GM21447 (cell line): Measurements from ENCODE around the gene CYP27B1.

Experiments used
- ATAC-seq: cut with Tn5 transposase; IDR thresholded peaks from one replicate; pipeline ENCODE4 v1.9.1; 2021; ENCODE audit not compliant: unreplicated experiment

Gene CYP27B1

DNA sequence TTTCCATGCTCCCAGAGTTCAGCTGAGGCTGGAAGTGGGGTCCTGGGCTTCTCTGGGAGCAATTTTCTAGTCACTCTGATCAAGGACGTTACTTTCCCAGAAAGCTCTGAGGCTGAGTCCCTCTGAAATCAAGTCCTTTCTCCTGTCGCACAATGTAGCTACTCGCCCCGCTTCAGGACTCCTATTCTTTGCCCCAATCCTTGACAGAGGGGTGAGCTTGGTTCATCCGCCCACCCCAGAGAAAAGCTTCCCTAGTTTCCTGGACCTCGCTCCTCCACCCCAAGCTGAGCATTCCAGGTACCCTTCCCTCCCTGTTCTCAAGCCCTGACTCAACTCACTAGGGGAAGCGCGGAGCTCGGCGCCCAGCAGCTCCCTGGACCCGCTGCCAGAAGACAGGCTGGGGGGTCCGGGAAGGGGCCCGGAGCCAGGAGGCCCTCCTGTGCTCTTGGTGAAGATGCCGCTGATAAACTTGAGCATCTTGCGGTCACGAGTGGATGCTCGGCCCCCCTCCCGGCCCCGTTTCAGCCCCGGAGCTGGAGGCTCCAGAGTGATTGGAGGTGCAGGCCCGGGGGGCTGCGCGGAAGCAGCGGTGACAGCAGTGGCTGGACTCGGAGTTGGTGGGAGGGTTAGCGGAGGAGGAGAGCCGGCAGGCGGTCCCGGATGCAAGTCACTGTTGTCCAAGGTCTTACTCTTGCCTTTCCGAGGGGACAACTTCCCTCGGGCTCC lies 30.0 kb downstream of the CYP27B1 start:
- no peak for ATAC-seq

DNA sequence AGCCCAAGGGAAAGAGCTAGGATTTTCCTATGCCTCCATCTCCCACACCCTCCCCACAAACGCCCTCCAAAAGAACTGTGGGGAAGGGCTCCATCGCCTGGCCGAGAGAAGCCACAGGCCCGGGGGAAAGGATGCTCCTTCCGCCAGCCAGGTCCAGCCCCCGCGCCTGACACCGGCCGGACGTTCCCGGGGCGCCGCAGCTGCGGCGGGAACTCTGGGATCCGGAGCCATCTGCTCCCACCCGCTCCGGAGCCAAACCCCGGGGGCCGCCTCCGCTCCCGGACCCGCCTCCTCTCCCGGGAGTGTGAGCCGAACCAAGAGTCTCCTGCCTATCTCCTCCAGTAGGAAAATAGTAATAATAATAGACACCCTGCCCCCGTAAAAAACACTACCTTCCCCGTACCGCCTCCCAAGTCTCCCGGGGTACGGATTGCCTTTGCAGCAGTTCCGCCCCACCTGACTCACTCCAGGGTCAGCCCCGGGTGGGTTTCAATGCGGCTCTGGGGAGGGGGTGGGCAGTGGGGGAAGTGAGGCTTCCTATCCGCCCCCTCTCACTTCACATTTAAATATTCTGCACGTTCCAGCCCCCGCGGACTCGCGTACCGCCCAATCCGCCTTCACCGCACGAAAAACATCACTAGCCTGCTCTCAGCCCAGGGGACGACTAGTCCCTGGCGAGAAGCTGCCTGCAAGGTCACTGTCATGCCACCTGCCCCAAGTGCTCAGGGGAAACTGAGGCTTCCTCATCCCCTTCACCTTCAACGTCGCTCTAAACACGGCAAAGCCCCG lies 30.7 kb downstream of the CYP27B1 start:
- no peak for ATAC-seq

DNA sequence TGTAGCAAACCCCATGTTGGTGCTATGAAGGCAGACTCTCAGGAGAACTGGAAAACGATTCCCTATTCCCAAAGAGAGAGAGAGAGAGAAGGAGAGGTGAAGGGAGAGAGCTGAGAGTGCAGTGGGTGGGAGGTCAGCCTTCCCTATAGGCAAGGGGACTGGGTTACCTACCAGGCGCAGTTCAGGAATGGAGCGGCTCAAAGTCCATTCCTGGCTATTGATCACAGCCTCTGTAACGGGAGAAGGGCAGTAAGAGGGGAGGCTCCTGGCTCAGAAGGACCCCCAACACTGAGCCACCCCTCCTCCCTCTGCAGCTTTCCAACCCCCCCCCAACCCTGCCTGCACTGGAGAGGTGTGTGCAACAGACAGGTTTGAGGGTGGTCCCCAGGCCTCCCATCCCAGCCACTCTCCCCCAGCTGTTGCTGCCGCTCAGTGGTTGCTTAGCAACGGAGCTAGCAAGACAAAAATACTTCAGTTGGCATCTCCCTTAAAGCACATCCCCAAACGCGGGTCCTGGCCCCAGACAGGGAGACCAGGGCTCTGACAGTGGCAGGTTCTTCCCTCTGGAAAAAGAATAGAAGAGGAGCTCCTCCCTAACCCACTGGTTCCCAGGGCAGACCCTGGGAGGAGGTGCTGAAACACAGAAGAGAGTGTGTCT lies 31.6 kb downstream of the CYP27B1 start:
- ATAC-seq, result no peak

DNA sequence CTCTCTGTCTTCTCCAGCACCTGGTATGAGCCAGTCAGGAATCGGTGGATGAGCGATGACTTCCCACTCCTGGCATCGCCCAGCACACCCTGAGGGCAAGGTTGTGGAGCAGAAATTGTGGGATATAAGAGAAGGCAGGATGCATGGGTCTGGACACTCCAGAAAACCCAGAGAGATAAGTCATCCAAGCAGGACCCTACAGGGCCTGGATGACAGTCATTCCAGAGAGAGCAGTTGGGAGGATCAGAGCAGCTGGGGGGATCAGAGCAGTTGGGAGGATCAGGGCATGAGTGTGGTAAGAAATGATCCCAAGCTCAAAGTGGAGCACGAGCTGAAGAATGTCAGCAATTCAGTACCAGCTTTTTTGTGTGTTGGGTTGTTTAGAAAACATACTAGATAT lies 32.3 kb downstream of the CYP27B1 start:
- ATAC-seq, result no peak

DNA sequence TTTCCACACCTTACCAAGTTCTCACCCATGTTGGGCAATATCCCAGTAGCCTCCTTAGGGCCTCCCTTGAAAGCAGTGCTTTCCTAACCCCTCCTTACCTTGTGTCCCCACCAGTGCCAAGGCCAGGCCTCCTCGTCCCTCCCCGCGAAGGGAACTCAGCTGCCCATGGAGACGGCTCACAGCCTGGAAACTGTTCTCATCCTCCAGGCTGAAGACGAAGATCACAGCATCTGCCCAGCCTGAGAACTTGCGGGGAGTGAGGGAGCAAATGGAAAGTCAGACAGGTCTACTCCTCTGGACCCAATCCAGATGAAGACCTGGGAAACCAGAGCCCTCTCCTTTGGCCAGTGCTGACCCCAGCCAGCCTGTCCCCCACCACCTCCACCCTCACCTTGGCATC lies 33.0 kb downstream of the CYP27B1 start:
- ATAC-seq, result no peak

DNA sequence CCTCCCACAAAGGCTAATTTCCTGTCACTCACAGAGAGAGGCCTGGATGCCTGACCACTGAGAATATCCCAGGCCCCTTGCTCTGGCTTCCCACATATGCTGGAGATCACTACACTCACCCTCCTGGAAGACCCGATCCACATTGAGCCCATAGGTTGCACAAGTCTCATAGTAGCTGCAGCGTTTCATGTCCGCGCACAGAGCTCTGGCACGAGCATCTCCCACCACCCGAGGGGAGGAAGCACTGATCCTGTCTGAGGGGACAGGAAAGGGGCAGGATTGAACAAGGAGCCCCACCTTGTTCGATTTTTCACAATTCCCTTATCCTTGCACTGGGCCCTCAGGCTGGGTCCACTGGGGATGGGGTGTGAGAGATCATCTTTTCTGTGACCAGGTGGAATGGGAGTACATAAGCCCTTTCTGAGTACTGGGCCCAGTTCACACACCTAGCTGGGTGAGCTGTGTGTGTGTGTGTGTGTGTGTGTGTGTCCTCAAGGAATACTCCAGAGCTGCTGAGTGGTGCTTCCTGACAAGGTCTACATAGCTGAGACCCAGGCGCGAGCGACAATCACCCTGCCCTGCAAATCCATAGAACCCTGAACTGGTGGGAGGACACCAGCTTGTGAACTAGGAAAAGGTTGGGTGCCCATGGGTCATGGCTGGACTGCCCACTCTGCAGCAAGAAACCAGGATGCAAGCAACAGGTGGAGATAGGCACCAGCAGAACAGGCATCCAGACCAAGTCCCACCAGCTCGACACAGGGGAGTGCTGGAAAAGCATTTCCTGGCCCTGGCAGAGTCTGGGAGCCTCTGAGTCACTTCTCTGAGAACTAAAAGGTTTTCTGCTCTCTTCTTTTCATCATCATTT lies 33.9 kb downstream of the CYP27B1 start:
- no peak for ATAC-seq

DNA sequence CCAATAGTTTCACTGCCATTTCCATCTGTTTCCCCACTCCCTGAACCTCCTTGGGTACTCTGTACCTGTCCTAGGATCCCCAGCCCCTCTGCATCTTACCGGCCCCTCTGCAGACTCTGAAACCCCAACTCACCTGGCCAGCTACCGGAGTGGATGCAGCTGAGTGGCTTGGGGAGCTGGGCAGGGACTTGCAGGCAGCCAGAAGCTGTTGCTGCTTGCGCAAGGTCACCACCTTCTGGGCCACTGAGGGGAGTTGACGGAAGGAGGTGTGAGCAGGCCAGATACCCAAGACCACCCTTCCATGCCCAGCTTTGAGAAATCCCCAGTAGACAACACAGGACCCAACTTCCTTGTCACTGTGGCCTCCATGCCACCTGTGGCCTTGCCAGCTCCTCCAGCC lies 34.6 kb downstream of the CYP27B1 start:
- no peak for ATAC-seq

DNA sequence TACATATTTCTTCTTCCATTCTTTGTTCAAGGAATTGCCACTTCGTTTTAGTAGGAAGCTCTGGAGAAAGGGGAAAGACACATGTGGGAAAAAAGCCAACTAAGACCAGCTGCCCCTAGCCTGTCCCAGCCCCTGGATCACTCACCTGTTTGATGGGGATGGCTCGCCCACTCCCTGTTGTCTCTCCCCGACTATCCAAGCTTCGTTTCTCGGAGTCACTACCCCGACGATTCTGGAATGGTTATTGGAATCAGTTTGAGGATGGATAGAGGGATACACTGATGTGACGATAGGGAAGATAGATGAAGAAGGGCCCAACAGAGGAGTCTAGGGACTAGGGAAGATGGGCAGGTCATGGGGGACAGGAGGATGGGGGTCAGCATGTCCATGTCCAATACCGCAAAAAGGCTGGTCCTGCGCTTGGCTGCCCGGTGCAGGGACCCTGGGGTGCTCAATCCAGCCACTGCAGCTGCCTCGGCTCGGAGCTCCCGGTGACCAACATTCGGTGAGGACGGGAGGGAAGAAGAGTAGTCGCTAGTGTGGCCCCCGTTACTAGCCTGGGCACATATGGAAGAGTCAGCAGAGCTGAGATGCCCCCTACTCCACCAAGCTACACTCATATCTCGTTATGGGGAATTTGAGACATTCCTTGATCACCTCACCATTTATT lies 35.3 kb downstream of the CYP27B1 start:
- ATAC-seq, result no peak

DNA sequence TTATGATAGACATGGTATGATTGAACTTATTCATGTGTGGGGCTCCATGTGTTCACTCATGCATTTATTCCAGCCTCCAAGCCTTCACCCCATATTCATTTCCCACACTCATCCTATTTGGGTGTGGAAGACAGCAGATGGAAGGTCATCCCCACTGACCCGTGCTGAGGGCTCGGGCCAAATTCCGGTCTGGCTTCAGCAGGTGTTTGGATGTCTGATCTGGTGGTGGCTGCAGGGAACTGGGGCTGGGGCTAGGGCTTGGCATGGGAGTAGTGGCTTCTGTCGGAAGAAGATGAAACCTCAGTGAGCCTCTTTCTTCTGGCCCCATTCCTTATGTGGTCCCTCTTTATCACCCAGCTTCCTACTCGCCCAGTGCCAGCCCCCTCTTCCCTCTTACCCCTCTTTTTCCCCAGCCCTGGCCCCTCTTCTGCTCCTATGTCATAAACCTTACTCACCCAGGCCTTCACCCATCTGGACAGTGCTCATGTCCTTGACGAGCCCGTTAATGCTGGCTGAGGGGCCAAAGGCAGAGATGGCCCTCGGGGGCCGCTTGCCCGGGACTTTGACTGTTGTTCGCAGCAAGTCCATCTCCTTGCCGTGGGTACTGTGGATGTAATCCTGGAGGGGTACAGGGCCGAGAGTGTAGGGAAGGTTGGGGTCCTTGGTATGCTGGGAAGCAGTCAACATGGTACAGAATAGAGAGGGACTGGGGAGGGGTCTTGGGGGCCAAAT lies 36.4 kb downstream of the CYP27B1 start:
- ATAC-seq, result no peak

DNA sequence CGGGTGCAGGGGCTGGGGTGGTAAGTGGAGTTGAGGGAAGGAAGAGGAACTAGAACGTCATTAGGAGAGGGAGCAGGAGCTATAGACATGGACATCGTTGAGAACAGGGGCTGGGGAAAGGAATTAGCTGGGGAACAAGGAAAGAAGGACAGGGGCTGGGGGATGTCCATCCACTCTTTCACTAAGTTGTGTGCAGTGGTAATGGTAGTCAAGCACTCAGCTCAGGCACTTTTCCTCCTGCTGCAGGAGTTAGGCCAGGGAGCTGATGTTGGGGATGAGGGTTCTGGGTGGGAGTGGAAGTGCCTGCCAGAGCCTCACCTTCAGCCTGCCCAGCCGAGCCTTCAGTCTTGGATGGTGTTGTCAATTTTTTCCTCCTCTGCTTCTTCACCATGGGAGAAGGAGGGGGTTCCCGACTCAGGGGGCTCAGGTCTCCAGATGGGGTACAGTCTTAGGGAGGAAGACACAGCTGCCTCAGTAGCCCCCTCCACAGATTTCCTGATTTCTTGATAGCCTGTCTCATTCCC lies 37.5 kb downstream of the CYP27B1 start:
- no peak for ATAC-seq

DNA sequence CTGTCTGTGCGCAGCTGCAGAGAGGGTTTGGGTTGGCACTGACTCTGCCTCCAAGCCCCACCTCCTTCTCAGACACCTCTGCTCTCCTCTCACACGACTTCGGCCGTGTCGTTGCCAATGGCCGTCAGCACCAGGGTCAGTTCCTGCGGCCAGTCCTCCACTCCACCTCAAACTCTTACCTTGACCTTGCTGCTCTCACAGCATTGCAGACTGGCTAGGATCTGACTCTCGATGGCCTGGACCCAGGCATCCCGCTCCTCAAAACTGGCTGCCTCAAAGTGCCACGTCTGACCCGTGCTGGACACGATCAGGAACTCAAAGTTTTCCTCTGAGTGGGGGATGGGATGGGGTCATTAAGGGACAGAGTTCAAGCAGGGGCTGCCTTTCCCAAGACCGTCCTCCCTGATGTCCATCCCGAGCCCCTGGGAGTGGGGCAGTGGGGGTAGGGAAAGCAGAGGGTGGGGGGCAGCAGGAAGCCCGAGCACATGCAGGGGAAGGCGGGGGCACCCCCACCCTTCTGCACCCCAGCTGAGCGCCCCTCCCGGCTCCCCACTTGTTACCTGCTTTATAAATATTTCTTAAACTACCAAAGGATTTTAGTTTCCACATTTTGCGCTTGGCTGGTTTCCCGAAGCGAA lies 39.0 kb downstream of the CYP27B1 start:
- no peak for ATAC-seq

DNA sequence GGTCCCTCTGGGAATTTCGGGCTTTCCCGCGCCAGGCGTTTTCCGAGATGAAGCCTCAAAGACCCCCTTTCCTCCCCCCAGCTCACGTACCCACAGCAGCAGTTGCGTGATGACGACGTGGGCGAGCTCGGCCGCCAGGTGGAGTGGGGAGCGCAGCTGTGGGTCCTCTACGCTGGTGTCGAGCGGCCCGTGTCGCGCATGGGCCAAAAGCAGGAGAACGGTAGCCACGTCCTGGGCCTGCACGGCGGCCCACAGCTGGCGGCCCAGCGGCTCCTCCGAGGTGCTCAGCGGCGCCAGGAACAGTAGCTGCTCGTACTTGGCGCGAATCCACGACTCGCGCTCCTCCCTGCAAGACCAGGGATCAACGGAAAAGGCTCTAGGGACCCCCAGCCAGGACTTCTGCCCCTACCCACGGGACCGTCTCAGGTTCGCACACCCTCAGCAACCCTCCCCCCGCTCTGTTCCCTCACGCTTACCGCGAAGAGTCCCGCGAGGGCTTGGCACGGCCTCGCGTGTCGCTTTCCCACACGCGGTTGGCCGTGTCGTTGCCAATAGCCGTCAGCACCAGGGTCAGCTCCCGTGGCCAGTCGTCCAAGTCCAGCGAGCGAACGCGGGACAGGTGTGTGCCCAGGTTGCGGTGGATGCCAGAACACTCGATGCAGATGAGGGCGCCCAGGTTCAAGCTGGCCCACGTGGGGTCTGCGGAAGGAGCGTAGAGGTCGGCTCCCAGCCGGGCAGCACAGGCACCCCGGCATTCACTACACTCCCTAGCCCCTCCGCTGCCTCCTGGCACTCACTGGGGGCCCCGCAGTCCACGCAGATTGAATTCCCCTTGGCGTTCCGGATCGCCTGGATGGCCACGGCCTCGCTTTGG lies 39.8 kb downstream of the CYP27B1 start:
- ATAC-seq, result no peak

DNA sequence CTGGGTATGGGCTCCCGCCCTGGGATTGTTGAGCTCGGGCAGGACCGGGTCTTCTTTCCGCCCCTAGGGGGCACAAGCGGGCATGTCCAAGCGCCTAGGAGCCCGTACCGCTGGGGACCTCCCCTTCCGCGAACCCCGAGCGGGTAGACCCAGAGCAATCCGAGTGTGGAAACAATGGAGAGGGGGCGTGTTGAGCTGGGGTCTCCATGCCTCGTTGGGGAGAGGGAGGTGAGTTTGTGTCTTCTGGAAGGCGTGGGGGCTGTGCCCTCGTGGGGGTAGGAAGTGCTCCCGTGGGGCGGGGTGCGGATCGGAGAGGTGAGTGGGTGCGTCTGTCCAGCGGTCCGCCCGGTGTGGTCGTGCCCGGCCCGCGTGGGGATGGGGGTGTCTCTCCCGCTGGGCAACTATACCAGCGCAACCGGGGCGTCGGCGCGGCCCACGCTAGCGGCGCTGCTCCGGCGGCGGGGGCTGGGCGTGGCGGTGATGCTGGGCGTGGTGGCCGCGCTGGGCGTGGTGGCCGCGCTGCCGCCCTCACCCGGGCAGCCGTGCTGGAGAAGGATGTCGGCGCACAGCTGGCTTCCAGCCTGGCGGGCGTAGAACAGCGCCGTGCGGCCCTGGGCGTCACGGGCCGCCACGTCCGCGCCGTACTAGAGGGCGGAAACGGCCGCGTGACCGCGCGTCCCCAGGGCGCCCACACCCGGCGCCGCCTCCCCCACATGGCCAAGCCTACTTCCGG lies 40.6 kb downstream of the CYP27B1 start:
- ATAC-seq, result peak; percentile 59

DNA sequence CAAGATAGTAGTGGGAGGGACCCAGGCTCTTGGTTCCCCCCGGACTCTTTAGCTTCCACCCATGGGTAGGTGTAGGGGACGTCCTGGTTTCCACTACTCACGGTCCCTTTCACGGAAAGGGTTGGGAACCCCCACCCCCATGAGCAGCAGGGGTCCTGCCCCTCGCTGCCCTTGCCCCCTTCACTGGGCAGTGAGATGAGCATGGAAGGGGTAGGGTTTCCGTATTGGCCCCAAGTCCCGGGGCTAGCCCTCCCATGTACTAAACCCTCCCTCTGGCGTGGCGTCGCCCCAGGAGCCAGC lies 41.1 kb downstream of the CYP27B1 start:
- no peak for ATAC-seq

DNA sequence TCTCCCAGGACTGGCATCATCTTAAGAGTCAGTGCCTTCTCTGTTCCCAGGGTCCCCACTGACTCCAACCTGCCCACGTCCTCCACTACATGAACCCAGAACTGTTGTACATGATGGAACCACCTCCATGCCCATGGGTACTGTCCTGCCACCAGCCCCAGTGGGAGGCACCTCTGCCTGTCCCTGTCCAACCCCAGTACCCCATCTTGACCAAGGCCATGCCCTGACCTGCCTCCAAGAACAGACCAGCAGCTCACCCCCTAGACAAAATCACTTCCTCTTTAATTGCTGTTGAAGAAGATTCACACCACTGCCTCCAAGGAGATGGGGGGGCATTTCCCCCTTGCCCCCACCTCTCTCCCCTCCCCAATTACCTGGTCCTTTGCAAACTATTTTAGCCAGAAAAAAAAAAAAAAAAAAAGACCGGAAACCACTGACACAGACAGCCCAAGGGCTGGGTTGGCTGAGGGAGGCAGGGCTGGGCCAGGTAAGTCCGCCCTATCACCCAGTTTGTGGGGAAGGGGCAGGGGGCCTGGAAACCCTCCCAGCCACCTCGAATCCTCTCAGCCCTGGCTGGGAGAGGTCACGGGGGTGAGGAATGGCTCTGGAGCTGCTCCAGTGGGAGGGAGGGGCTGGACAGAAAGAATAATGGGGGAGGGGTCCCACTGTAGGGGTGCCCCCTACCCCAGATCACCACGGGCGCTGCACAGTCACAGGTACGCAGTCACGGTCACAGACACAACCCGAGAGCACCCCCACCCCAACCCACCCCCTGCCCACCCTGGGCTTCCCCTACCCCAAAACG lies 41.7 kb downstream of the CYP27B1 start:
- no peak for ATAC-seq

DNA sequence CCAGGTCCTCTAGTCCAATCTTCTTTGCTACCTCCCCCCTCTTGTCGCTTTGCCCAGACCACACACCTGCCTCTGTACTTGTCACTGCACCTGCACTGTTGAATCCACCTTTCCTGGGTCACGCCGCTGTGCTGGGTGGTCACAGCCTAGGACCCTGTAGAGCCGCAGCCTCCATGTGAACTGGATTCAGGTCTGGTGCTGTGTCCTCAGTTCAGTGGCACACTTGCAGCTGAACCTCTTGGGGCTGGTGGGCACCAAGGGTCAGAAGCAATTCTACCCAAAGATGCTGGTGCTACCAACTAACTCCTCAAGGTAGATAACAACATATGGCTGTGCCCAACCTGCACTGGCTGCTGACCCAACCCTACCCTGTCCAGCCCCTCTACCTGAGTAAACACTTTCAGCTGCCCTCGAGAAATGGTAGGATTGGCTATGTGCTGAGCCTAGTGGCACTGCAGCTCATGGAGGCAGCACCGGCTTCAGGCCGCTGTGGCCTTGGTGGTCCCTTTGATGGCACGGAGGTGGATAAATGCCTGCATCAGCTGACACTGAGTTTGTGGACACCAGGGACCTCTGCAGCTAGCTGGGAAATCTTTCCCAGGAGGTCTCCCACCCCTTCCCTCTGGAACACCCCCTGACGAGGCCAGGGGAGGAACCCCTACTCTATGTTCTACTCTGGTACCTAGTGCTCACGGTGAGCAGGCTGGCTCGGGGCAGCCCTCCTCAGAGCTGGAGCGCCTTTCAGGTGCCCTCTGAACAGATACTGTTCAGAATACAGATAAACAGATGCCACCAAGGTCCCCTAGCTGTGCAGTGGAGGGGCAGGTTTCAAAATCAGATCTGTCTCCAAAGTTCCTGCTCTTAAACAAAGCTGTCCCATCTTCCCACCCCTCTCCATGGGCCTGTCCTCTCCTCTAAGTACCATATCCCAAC lies 42.6 kb downstream of the CYP27B1 start:
- ATAC-seq, result no peak
